ENCODE results near the gene C16orf46. TPM values are rescaled to one million over a fixed set of nuclear protein-coding genes. Genes with fewer than 3 reads are reported as not detected.

C16orf46 gene
- total and polyA plus RNA-seq, 2 of the 13 experiments (the other 11 are each of a cell fraction or from before 2014, with no cell fraction given) = 0.38 to 0.55 TPM

- no peak for TF ChIP-seq ZNF710 (CRISPR knock-in tag; IDR thresholded peaks at IDR 0.05; ENCODE audit: borderline replicate concordance)
- no peak for TF ChIP-seq ZNF326 (CRISPR knock-in tag; IDR thresholded peaks at IDR 0.05; ENCODE audit: borderline replicate concordance)
- TF ChIP-seq KLF9 (CRISPR knock-in tag; IDR thresholded peaks at IDR 0.05; ENCODE audit: low read depth) = no peak
- TF ChIP-seq MAZ (IDR thresholded peaks at IDR 0.05; ENCODE audit: borderline replicate concordance, low read depth, low read length) = no peak
- TF ChIP-seq MAZ (CRISPR knock-in tag; IDR thresholded peaks at IDR 0.05; ENCODE audit: low read depth) = no peak
- no peak for TF ChIP-seq ZNF678 (CRISPR knock-in tag; IDR thresholded peaks at IDR 0.05)
- no peak for TF ChIP-seq ZNF775 (CRISPR knock-in tag; IDR thresholded peaks at IDR 0.05; ENCODE audit: borderline replicate concordance)
- TF ChIP-seq SMARCE1 (IDR thresholded peaks at IDR 0.05; ENCODE audit: borderline replicate concordance) = no peak
- no peak for TF ChIP-seq KLF12 (CRISPR knock-in tag; IDR thresholded peaks at IDR 0.05; ENCODE audit: borderline replicate concordance)
- no peak for TF ChIP-seq ARID5B (CRISPR knock-in tag; IDR thresholded peaks at IDR 0.05)
- no peak for TF ChIP-seq MEIS1 (CRISPR knock-in tag; IDR thresholded peaks at IDR 0.05; ENCODE audit: borderline replicate concordance)
- peak; percentile 48; the same call in 1 of the 2 replicates for TF ChIP-seq SOX5 (CRISPR knock-in tag; IDR thresholded peaks at IDR 0.05; ENCODE audit: borderline replicate concordance)
- TF ChIP-seq, protein P1, sequence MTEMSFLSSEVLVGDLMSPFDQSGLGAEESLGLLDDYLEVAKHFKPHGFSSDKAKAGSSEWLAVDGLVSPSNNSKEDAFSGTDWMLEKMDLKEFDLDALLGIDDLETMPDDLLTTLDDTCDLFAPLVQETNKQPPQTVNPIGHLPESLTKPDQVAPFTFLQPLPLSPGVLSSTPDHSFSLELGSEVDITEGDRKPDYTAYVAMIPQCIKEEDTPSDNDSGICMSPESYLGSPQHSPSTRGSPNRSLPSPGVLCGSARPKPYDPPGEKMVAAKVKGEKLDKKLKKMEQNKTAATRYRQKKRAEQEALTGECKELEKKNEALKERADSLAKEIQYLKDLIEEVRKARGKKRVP (CRISPR knock-in tag; IDR thresholded peaks at IDR 0.05) = no peak
- no peak for TF ChIP-seq PAX8 (CRISPR knock-in tag; IDR thresholded peaks at IDR 0.05; ENCODE audit: borderline replicate concordance)
- no peak for TF ChIP-seq ZNF530 (CRISPR knock-in tag; IDR thresholded peaks at IDR 0.05; ENCODE audit: low read depth)
- no peak for TF ChIP-seq SOX13 (IDR thresholded peaks at IDR 0.05)
- TF ChIP-seq SOX13 (CRISPR knock-in tag; conservative IDR thresholded peaks at IDR 0.05 in 1 of 2, IDR thresholded peaks at IDR 0.05 in 1 of 2) = peak in 1 of 2 experiments; percentile 41; a peak in 1 of 4 replicates
- TF ChIP-seq DNMT1 (CRISPR knock-in tag; IDR thresholded peaks at IDR 0.05) = no peak
- no peak for TF ChIP-seq ZNF570 (CRISPR knock-in tag; IDR thresholded peaks at IDR 0.05; ENCODE audit: borderline replicate concordance)
- no peak for TF ChIP-seq NRL (CRISPR knock-in tag; IDR thresholded peaks at IDR 0.05; ENCODE audit: borderline replicate concordance)
- no peak for TF ChIP-seq ZSCAN12 (CRISPR knock-in tag; IDR thresholded peaks at IDR 0.05)
- peak; percentile 83 for TF ChIP-seq CEBPB (IDR thresholded peaks at IDR 0.05; ENCODE audit: borderline replicate concordance, low read depth, low read length)
- no peak for TF ChIP-seq ZNF331 (CRISPR knock-in tag; IDR thresholded peaks at IDR 0.05)
- TF ChIP-seq ZFP41 (CRISPR knock-in tag; IDR thresholded peaks at IDR 0.05; ENCODE audit: borderline replicate concordance) = no peak
- no peak for TF ChIP-seq MIER2 (CRISPR knock-in tag; IDR thresholded peaks at IDR 0.05)
- TF ChIP-seq ZNF75D (CRISPR knock-in tag; IDR thresholded peaks at IDR 0.05; ENCODE audit: borderline replicate concordance) = no peak
Observed at GRCh38 chr16:81042821-81043220, 34.2 kb downstream of the C16orf46 start (continued).

All from HepG2 (cell line).